Smooth muscle cell (in vitro differentiated cells): ENCODE measurements around the gene NINL. TPM values are rescaled to one million over a fixed set of nuclear protein-coding genes. Genes with fewer than 3 reads are reported as not detected.

Experiments used
- DNase-seq: peaks from one replicate; lab custom pipeline; 2025; ENCODE audit not compliant: unreplicated experiment; lab: John Stamatoyannopoulos, UW
- H2AFZ ChIP-seq: fragments of 200-600 bp; sonication (generic); 2 replicates; pipeline ENCODE4 v1.6.0; 2016; ENCODE audit warnings: antibody characterized with exemption, low read depth, mild to moderate bottlenecking
- H3F3A ChIP-seq: fragments of 200-600 bp; sonication (generic); 2 replicates; pipeline ENCODE4 v1.6.0; 2017; ENCODE audit warnings: antibody characterized with exemption, low read depth
- H3K27ac ChIP-seq: fragments of 200-600 bp; sonication (generic); 2 replicates; pipeline ENCODE4 v1.5.1; 2016; ENCODE audit warnings: low read depth, mild to moderate bottlenecking
- H3K27me3 ChIP-seq: fragments of 200-600 bp; sonication (generic); 2 replicates; pipeline ENCODE4 v1.6.1; 2016; ENCODE audit warnings: low read depth, mild to moderate bottlenecking
- H3K36me3 ChIP-seq: fragments of 200-600 bp; sonication (generic); 2 replicates; pipeline ENCODE4 v1.5.1; 2016; ENCODE audit warnings: low read depth
- H3K4me1 ChIP-seq: fragments of 200-600 bp; sonication (generic); 2 replicates; pipeline ENCODE4 v1.5.1; 2016; ENCODE audit warnings: low read depth
- H3K4me2 ChIP-seq: fragments of 200-600 bp; sonication (generic); 2 replicates; pipeline ENCODE4 v1.6.0; 2016; ENCODE audit warnings: mild to moderate bottlenecking
- H3K4me3 ChIP-seq: fragments of 200-600 bp; sonication (generic); 2 replicates; pipeline ENCODE4 v1.5.1; 2016; ENCODE audit warnings: mild to moderate bottlenecking
- H3K79me2 ChIP-seq: fragments of 200-600 bp; sonication (generic); 2 replicates; pipeline ENCODE4 v1.6.0; 2016; ENCODE audit warnings: low read depth, mild to moderate bottlenecking
- H3K9ac ChIP-seq: fragments of 200-600 bp; sonication (generic); 2 replicates; pipeline ENCODE4 v1.6.0; 2016; ENCODE audit warnings: low read depth
- H3K9me3 ChIP-seq: fragments of 200-600 bp; sonication (generic); replicated peaks from 2 replicates; pipeline ENCODE4 v1.5.1; 2016; ENCODE audit warnings: low read depth
- H4K20me1 ChIP-seq: fragments of 200-600 bp; sonication (generic); 2 replicates; pipeline ENCODE4 v1.6.0; 2016; ENCODE audit warnings: low read depth
- CTCF ChIP-seq: fragments of 200-600 bp; sonication (generic); IDR thresholded peaks from 2 replicates; pipeline ENCODE4 v1.5.1; 2017; ENCODE audit warnings: borderline replicate concordance, mild to moderate bottlenecking, antibody characterized with exemption; ENCODE audit not compliant: insufficient read depth, poor library complexity, severe bottlenecking
- WGBS: methylation state at CpG from one replicate; pipeline ENCODE4 v1.1.7; 2016; ENCODE audit warnings: low lambda C conversion rate; 5-methylcytosine and 5-hydroxymethylcytosine counted together
- polyA plus RNA-seq: library from polyadenylated mRNA; unstranded; fragments of >200 nt; fragmentation: Nextera tagmentation; extraction: Ambion mirVana; gene quantifications from 2 replicates; pipeline ENCODE4 v1.2.1, GENCODE V29; 2016
- total RNA-seq: library from RNA; depleted of rRNA; stranded (reverse); fragments of >200 nt; gene quantifications from 2 replicates; pipeline ENCODE4 v1.2.3, GENCODE V29; 2014

The NINL gene
- total and polyA plus RNA-seq, 2 experiments from 2014 or later = 10.7 to 12.2 TPM

- no peak overlapping the region for H3K9ac ChIP-seq
- DNase-seq = no peak
- H3K36me3 ChIP-seq = no peaks in the 10 kb centered on the region
- no peak overlapping the region for H3K4me2 ChIP-seq
- 94% methylated on average over 7 of the region's 7 CpGs for WGBS
- peaks cover 6% of the 10 kb centered on the region for H4K20me1 ChIP-seq
- H3F3A ChIP-seq = no peaks in the 10 kb centered on the region
- H3K27me3 ChIP-seq = no peaks in the 10 kb centered on the region
- H2AFZ ChIP-seq = no peak overlapping the region
- no peak for TF ChIP-seq CTCF
- H3K9me3 ChIP-seq = no peaks in the 10 kb centered on the region
- no peaks in the 10 kb centered on the region for H3K4me1 ChIP-seq
- H3K4me3 ChIP-seq = no peak overlapping the region
- H3K27ac ChIP-seq = no peak overlapping the region
- H3K79me2 ChIP-seq = peaks cover 5% of the 10 kb centered on the region
Measured at GRCh38 chr20:25466846-25467245, 118.5 kb downstream of the NINL start.

- no peaks in the 10 kb centered on the region for H3F3A ChIP-seq
- no peak for DNase-seq
- H3K36me3 ChIP-seq = no peaks in the 10 kb centered on the region
- no peak overlapping the region for H3K4me2 ChIP-seq
- no peak overlapping the region for H3K4me3 ChIP-seq
- WGBS = 95% methylated on average over 15 of the region's 15 CpGs
- H3K27me3 ChIP-seq = no peaks in the 10 kb centered on the region
- H3K79me2 ChIP-seq = no peaks in the 10 kb centered on the region
- no peak overlapping the region for H3K27ac ChIP-seq
- no peak overlapping the region for H3K9ac ChIP-seq
- no peak for TF ChIP-seq CTCF
- no peaks in the 10 kb centered on the region for H4K20me1 ChIP-seq
- H3K9me3 ChIP-seq = no peaks in the 10 kb centered on the region
- H2AFZ ChIP-seq = no peak overlapping the region
- H3K4me1 ChIP-seq = no peaks in the 10 kb centered on the region
Measured at GRCh38 chr20:25465243-25466135, 119.8 kb downstream of the NINL start.

GRCh38 chr20:25464501-25465242, 120.7 kb downstream of the NINL start:
- Histone ChIP-seq H3K27me3 (no peaks in the 10 kb centered on the region), H3K9me3 (no peaks in the 10 kb centered on the region), H3K27ac (no peak overlapping the region), H4K20me1 (no peaks in the 10 kb centered on the region), H3K9ac (no peak overlapping the region), H3K36me3 (no peaks in the 10 kb centered on the region), H3K4me3 (no peak overlapping the region), H3K4me2 (no peak overlapping the region), H3K79me2 (no peaks in the 10 kb centered on the region), H3K4me1 (no peaks in the 10 kb centered on the region), H3F3A (no peaks in the 10 kb centered on the region), H2AFZ (no peak overlapping the region)
- no peak for DNase-seq
- 86% methylated on average over 13 of the region's 13 CpGs for WGBS
- TF ChIP-seq CTCF = no peak
